Epithelial cell of esophagus (primary cell): ENCODE data around the gene KIF20A.
"Not testable (repeated sequence)": the region's sequence is repeated elsewhere in the genome, so short reads cannot be mapped to it uniquely, and the experiment has no call there.

Experiments
- DNase-seq: peaks from one replicate; pipeline ENCODE4 v3.0.0; 2010; ENCODE audit warnings: low read depth
- H3K4me3 ChIP-seq: 2 replicates; pipeline ENCODE4 v1.5.1; 2011; ENCODE audit warnings: mild to moderate bottlenecking, low read length, control low read depth
- CTCF ChIP-seq: IDR thresholded peaks from 2 replicates; pipeline ENCODE4 v1.5.1; 2011; ENCODE audit warnings: low read depth, mild to moderate bottlenecking, low read length, control low read depth, inconsistent platforms; ENCODE audit not compliant: insufficient read depth; ENCODE audit errors: missing control alignments

The KIF20A gene

GRCh38 chr5:138148811-138149210 is 30.1 kb upstream of the KIF20A start:
- DNase-seq: peak; percentile 90
- TF ChIP-seq CTCF: no peak
- H3K4me3 ChIP-seq: no peak overlapping the region

- DNase-seq: peak; percentile 25
- TF ChIP-seq CTCF: no peak
- H3K4me3 ChIP-seq: no peak overlapping the region
These were observed 29.4 kb upstream of the KIF20A start for GRCh38 chr5:138149530-138149929.

- not testable (repeated sequence) for DNase-seq, H3K4me3 ChIP-seq
These were observed 22.9 kb upstream of the KIF20A start for GRCh38 chr5:138155977-138156376.

GRCh38 chr5:138157626-138158025 is 21.3 kb upstream of the KIF20A start:
- H3K4me3 ChIP-seq: no peak overlapping the region
- no peak for TF ChIP-seq CTCF
- DNase-seq: no peak

- H3K4me3 ChIP-seq: no peak overlapping the region
These were observed 19.2 kb upstream of the KIF20A start for GRCh38 chr5:138159666-138160065.

GRCh38 chr5:138160706-138161105 is 18.2 kb upstream of the KIF20A start:
- no peak overlapping the region for H3K4me3 ChIP-seq
- DNase-seq: no peak
- TF ChIP-seq CTCF: no peak

More at GRCh38 chr5:138159666-138160065, 19.2 kb upstream of the KIF20A start:
- DNase-seq: no peak
- no peak for TF ChIP-seq CTCF

GRCh38 chr5:138163721-138164120 is 15.2 kb upstream of the KIF20A start:
- TF ChIP-seq CTCF: no peak
- H3K4me3 ChIP-seq: no peak overlapping the region
- DNase-seq: no peak

GRCh38 chr5:138169124-138169523 is 9.8 kb upstream of the KIF20A start:
- H3K4me3 ChIP-seq: no peak overlapping the region
- TF ChIP-seq CTCF: no peak
- DNase-seq: no peak
